BLaER1 treated with 17β-estradiol and CSF1 and Interleukin-3, amounts not matched to agents 10 nM and 100 nM (cell line): ENCODE measurements around the gene CYP1B1.
A peak's percentile ranks its signal among the peaks of the same experiment; 100 is the strongest.
"Not testable (repeated sequence)": the region's sequence is repeated elsewhere in the genome, so short reads cannot be mapped to it uniquely, and the experiment has no call there.

Experiments
- H3K27ac ChIP-seq, 11 experiments: shearing (Covaris generic); formaldehyde crosslinking; 2 replicates each; pipeline ENCODE4 v1.8.1; 2022
- H3K27me3 ChIP-seq, 11 experiments: shearing (Covaris generic); formaldehyde crosslinking; 2 replicates each; pipeline ENCODE4 v1.8.1; 2022
- H3K36me3 ChIP-seq, 11 experiments: shearing (Covaris generic); formaldehyde crosslinking; 2 replicates each; pipeline ENCODE4 v1.8.1; 2022
- H3K4me1 ChIP-seq, 10 experiments: shearing (Covaris generic); formaldehyde crosslinking; 2 replicates each; pipeline ENCODE4 v1.8.1; 2022
- H3K4me2 ChIP-seq, 11 experiments: shearing (Covaris generic); formaldehyde crosslinking; 2 replicates each; pipeline ENCODE4 v1.8.1; 2022
- H3K4me3 ChIP-seq, 10 experiments: shearing (Covaris generic); formaldehyde crosslinking; 2 replicates each; pipeline ENCODE4 v1.8.1; 2022
- H3K9ac ChIP-seq, 11 experiments: shearing (Covaris generic); formaldehyde crosslinking; 2 replicates each; pipeline ENCODE4 v1.8.1; 2022
- H3K9me3 ChIP-seq, 11 experiments: shearing (Covaris generic); formaldehyde crosslinking; replicated peaks in 1 of 11; 2 replicates each; pipeline ENCODE4 v1.8.1; 2022
- H4K20me1 ChIP-seq, 11 experiments: shearing (Covaris generic); formaldehyde crosslinking; 2 replicates each; pipeline ENCODE4 v1.8.1; 2022
- Cebpa-rat ChIP-seq, 11 experiments: shearing (Covaris generic); IDR thresholded peaks; 2 replicates each; pipeline ENCODE4 v1.8.1; 2022

CYP1B1 gene

GRCh38 chr2:38097258-38097987, 21.5 kb upstream of the CYP1B1 start:
- Histone ChIP-seq H4K20me1 (no peaks in the 10 kb centered on the region), H3K36me3 (no peaks in the 10 kb centered on the region), H3K9me3 (no peaks in the 10 kb centered on the region), H3K4me1 (peaks cover 12 to 31% (median 17%) of the 10 kb centered on the region in 10 experiments), H3K4me3 (no peak overlapping the region), H3K27me3 (no peaks in the 10 kb centered on the region), H3K27ac (no peak overlapping the region), H3K4me2 (peak overlapping the region in 7 of 11 experiments; percentile 43 to 97 (median 63); a peak in 9 of 22 replicates), H3K9ac (no peak overlapping the region)
- no peak for TF ChIP-seq Cebpa-rat (IDR thresholded peaks at IDR 0.05)

GRCh38 chr2:38095996-38096861, 20.3 kb upstream of the CYP1B1 start:
- H3K4me3 ChIP-seq, result no peak overlapping the region
- H3K4me1 ChIP-seq, result peaks cover 12 to 37% (median 17%) of the 10 kb centered on the region in 10 experiments

GRCh38 chr2:38095079-38095995, 19.4 kb upstream of the CYP1B1 start:
- H3K9me3 ChIP-seq, result no peaks in the 10 kb centered on the region
- H3K27me3 ChIP-seq, result no peaks in the 10 kb centered on the region
- no peak for TF ChIP-seq Cebpa-rat (IDR thresholded peaks at IDR 0.05)
- H3K4me1 ChIP-seq, result peaks cover 12 to 37% (median 17%) of the 10 kb centered on the region in 10 experiments
- H3K9ac ChIP-seq, result no peak overlapping the region
- H3K36me3 ChIP-seq, result no peaks in the 10 kb centered on the region
- H4K20me1 ChIP-seq, result no peaks in the 10 kb centered on the region
- no peak overlapping the region for H3K27ac ChIP-seq
- H3K4me2 ChIP-seq, result no peak overlapping the region
- no peak overlapping the region for H3K4me3 ChIP-seq

More at GRCh38 chr2:38095996-38096861, 20.3 kb upstream of the CYP1B1 start:
- no peak overlapping the region for H3K9ac ChIP-seq
- H3K27me3 ChIP-seq, result no peaks in the 10 kb centered on the region
- no peaks in the 10 kb centered on the region for H4K20me1 ChIP-seq
- no peaks in the 10 kb centered on the region for H3K9me3 ChIP-seq
- no peak overlapping the region for H3K27ac ChIP-seq
- no peak for TF ChIP-seq Cebpa-rat (IDR thresholded peaks at IDR 0.05)
- H3K4me2 ChIP-seq, result no peak overlapping the region
- no peaks in the 10 kb centered on the region for H3K36me3 ChIP-seq

GRCh38 chr2:38093527-38094165, 17.7 kb upstream of the CYP1B1 start:
- no peaks in the 10 kb centered on the region for H3K27me3 ChIP-seq
- no peak for TF ChIP-seq Cebpa-rat (IDR thresholded peaks at IDR 0.05)
- H3K4me2 ChIP-seq, result no peak overlapping the region
- H3K36me3 ChIP-seq, result no peaks in the 10 kb centered on the region
- H3K4me3 ChIP-seq, result no peak overlapping the region
- no peaks in the 10 kb centered on the region for H3K9me3 ChIP-seq
- no peak overlapping the region for H3K9ac ChIP-seq
- no peak overlapping the region for H3K27ac ChIP-seq
- no peaks in the 10 kb centered on the region for H4K20me1 ChIP-seq
- peaks cover 8 to 23% (median 12%) of the 10 kb centered on the region in 10 experiments for H3K4me1 ChIP-seq

- no peak overlapping the region for H3K9ac ChIP-seq
- no peak overlapping the region for H3K4me3 ChIP-seq
- H4K20me1 ChIP-seq, result no peaks in the 10 kb centered on the region
- no peak for TF ChIP-seq Cebpa-rat (IDR thresholded peaks at IDR 0.05)
- H3K27me3 ChIP-seq, result no peaks in the 10 kb centered on the region
- no peaks in the 10 kb centered on the region for H3K9me3 ChIP-seq
- peak overlapping the region in 4 of 11 experiments; percentile 26 to 69 (median 47); a peak in 7 of 22 replicates for H3K4me2 ChIP-seq
- no peak overlapping the region for H3K27ac ChIP-seq
- H3K4me1 ChIP-seq, result peaks cover 0 to 22% (median 0%) of the 10 kb centered on the region in 10 experiments; a peak in 6 of 20 replicates
- no peaks in the 10 kb centered on the region for H3K36me3 ChIP-seq
These were observed 16.4 kb upstream of the CYP1B1 start for GRCh38 chr2:38092196-38092902.

- Histone ChIP-seq H3K4me1 (peaks cover 0 to 21% (median 0%) of the 10 kb centered on the region in 10 experiments; a peak in 6 of 20 replicates), H3K27ac (no peak overlapping the region), H3K9ac (no peak overlapping the region), H3K4me3 (no peak overlapping the region), H3K4me2 (peak overlapping the region in 3 of 11 experiments; percentile 34 to 69 (median 60); a peak in 6 of 22 replicates), H3K36me3 (no peaks in the 10 kb centered on the region), H3K9me3 (no peaks in the 10 kb centered on the region), H4K20me1 (no peaks in the 10 kb centered on the region), H3K27me3 (no peaks in the 10 kb centered on the region)
- no peak for TF ChIP-seq Cebpa-rat (IDR thresholded peaks at IDR 0.05)
These were observed 15.8 kb upstream of the CYP1B1 start for GRCh38 chr2:38091760-38092159.

- Histone ChIP-seq H3K27ac (no peak overlapping the region), H3K9me3 (no peaks in the 10 kb centered on the region), H3K4me3 (no peak overlapping the region), H4K20me1 (no peaks in the 10 kb centered on the region), H3K4me1 (peaks cover 0 to 18% (median 0%) of the 10 kb centered on the region in 10 experiments; a peak in 6 of 20 replicates), H3K9ac (no peak overlapping the region), H3K4me2 (no peak overlapping the region), H3K27me3 (no peaks in the 10 kb centered on the region), H3K36me3 (no peaks in the 10 kb centered on the region)
- no peak for TF ChIP-seq Cebpa-rat (IDR thresholded peaks at IDR 0.05)
These were observed 15.0 kb upstream of the CYP1B1 start for GRCh38 chr2:38090928-38091327.

- not testable (repeated sequence) for H3K9me3 ChIP-seq, H3K27me3 ChIP-seq, H3K36me3 ChIP-seq, H3K4me3 ChIP-seq, H3K27ac ChIP-seq, H4K20me1 ChIP-seq, H3K9ac ChIP-seq, H3K4me2 ChIP-seq
- H3K4me1 ChIP-seq, result peaks cover 0 to 18% (median 0%) of the 10 kb centered on the region in 10 experiments; a peak in 6 of 20 replicates
These were observed 14.3 kb upstream of the CYP1B1 start for GRCh38 chr2:38090212-38090611.

- H3K27me3 ChIP-seq, H4K20me1 ChIP-seq, H3K4me3 ChIP-seq, H3K9me3 ChIP-seq, H3K36me3 ChIP-seq, H3K9ac ChIP-seq, H3K27ac ChIP-seq, H3K4me1 ChIP-seq, H3K4me2 ChIP-seq: not testable (repeated sequence)
These were observed 10.2 kb upstream of the CYP1B1 start for GRCh38 chr2:38085998-38086698.

- H3K27ac ChIP-seq, H4K20me1 ChIP-seq, H3K4me3 ChIP-seq, H3K9me3 ChIP-seq, H3K4me1 ChIP-seq, H3K4me2 ChIP-seq, H3K36me3 ChIP-seq, H3K27me3 ChIP-seq, H3K9ac ChIP-seq: not testable (repeated sequence)
These were observed 8.6 kb upstream of the CYP1B1 start for GRCh38 chr2:38084556-38084955.

GRCh38 chr2:38082727-38083126, 6.8 kb upstream of the CYP1B1 start:
- not testable (repeated sequence) for H3K4me2 ChIP-seq, H3K4me3 ChIP-seq, H3K9ac ChIP-seq, H3K4me1 ChIP-seq, H3K9me3 ChIP-seq, H3K36me3 ChIP-seq, H3K27ac ChIP-seq, H4K20me1 ChIP-seq
- H3K27me3 ChIP-seq, result peaks cover under 1 to 11% (median 7%) of the 10 kb centered on the region in 11 experiments; a peak in 20 of 22 replicates
